ENCODE data around the gene EPC1. TPM values are rescaled to one million over a fixed set of nuclear protein-coding genes. Genes with fewer than 3 reads are reported as not detected.
A peak's percentile ranks its signal among the peaks of the same experiment; 100 is the strongest.

EPC1 gene
- total and polyA plus RNA-seq, 10 of the 15 experiments (the other 5 are each of a cell fraction or from before 2014, with no cell fraction given), result 6.8 to 59.2 (median 19.4) TPM

DNA sequence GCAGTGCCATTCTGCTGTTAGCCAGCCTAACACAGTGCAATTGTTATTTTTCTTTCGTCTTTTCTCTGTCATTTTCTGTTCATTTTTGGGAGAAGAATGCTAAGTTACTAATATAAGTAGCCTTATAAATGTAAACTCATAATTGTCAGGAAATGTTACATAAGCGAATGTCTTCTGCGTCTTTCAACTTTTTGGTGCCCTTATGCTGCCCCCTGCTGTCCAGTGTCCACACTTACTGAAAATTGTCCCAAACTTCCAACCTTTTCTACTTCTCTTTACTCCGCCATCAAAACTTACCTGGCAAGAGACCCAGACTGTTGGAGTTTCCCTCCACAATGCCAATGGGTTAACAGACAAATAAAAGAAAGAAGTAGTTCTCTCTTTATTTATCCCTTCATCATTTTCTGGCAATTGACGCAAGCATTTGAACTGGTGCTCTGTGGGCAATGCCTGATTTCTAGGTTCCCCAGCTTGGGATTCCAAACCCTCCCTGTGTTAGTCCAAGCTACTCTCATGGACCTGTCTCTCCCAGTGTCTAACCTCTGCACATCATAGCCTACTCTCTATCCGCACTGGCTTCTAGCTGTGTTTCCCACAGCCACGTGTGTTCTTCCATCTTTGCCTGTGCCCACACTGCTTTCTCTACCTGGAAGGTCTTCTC, 21.0 kb upstream of the EPC1 start:
- Histone ChIP-seq H3K27me3 (replicated peaks in 1 of 2; ENCODE audit: control insufficient read depth in 2 of 2, insufficient read depth in 2 of 2, low read length in 1 of 2) (no peaks in the 10 kb centered on the region), H3K4me2 (ENCODE audit: control insufficient read depth, insufficient read depth) (no peak overlapping the region), H3K4me1 (ENCODE audit: control insufficient read depth, insufficient read depth, low read length) (no peaks in the 10 kb centered on the region), H3K9me3 (replicated peaks; ENCODE audit: control insufficient read depth, insufficient read depth, low read length) (no peaks in the 10 kb centered on the region), H3K79me2 (ENCODE audit: control insufficient read depth, insufficient read depth, low read length) (peaks cover 8% of the 10 kb centered on the region), H2AFZ (ENCODE audit: control insufficient read depth, low read depth, low read length) (peak overlapping the region; percentile 9; the same call in 1 of the 2 replicates), H3K9ac (ENCODE audit: control insufficient read depth, insufficient read depth, low read length) (no peak overlapping the region), H4K20me1 (ENCODE audit: control insufficient read depth, insufficient read depth) (no peaks in the 10 kb centered on the region; the same call in 1 of the 2 replicates), H3K36me3 (ENCODE audit: control insufficient read depth in 2 of 2, insufficient read depth in 2 of 2, low read length in 1 of 2) (no peaks in the 10 kb centered on the region), H3K27ac (ENCODE audit: control insufficient read depth, insufficient read depth) (no peak overlapping the region), H3K4me3 (no peak overlapping the region)
- POLR2A ChIA-PET, result no interaction called here
- ATAC-seq (peak; percentile 65), FAIRE-seq (peak; percentile 84), DNase-seq (ENCODE audit: low read depth, low spot score) (no peak)
- WGBS (ENCODE audit: insufficient coverage, insufficient replicate concordance, low lambda C conversion rate, missing lambda C conversion rate), result 32% methylated on average over 7 of the region's 7 CpGs
- in situ Hi-C loops (cut with MboI) (no loop called here), intact Hi-C loops (cut with micrococcal nuclease; ENCODE audit: unreplicated experiment) (loop anchor here (1.0 to 10.0 kb wide), 3 partner anchors 112 to 503 kb away; no protein-coding TSS in a partner anchor)
- CTCF ChIA-PET, result interaction anchor here (0.7 to 5.6 kb wide), 21 partner anchors 8 to 641 kb away, joined by 3 to 82 read pairs (median 5); partner anchors contain the start of gene EPC1
- no TSS peak for BruUV-seq (replicated peaks)
- RAD21 ChIA-PET (ENCODE audit: unreplicated experiment), result interaction anchor here (0.6 to 3.6 kb wide), 10 partner anchors 8 to 571 kb away, joined by 3 to 15 read pairs (median 4); no protein-coding TSS in a partner anchor
- SMC1A ChIA-PET (ENCODE audit: uncharacterized antibody, unreplicated experiment), result interaction anchor here (0.8 to 5.5 kb wide), 7 partner anchors 8 to 176 kb away, joined by 3 to 36 read pairs (median 9); no protein-coding TSS in a partner anchor
- TF ChIP-seq ATF7 (IDR thresholded peaks at IDR 0.05; ENCODE audit: low read depth) (0 out of 2 replicates have a peak, but pooled peaks have one; percentile 10), TCF7 (IDR thresholded peaks at IDR 0.05; ENCODE audit: borderline replicate concordance) (no peak), GABPA (IDR thresholded peaks at IDR 0.05; ENCODE audit: low read depth) (no peak), LARP7 (IDR thresholded peaks at IDR 0.05) (no peak), TAF1 (IDR thresholded peaks at IDR 0.05; ENCODE audit: borderline replicate concordance, low read depth, low read length) (no peak), MXI1 (IDR thresholded peaks at IDR 0.05; ENCODE audit: low read depth, low read length) (no peak), SMARCA5 (IDR thresholded peaks at IDR 0.05) (peak; percentile 26; the same call in 1 of the 2 replicates)
- TF ChIP-seq, protein P1, sequence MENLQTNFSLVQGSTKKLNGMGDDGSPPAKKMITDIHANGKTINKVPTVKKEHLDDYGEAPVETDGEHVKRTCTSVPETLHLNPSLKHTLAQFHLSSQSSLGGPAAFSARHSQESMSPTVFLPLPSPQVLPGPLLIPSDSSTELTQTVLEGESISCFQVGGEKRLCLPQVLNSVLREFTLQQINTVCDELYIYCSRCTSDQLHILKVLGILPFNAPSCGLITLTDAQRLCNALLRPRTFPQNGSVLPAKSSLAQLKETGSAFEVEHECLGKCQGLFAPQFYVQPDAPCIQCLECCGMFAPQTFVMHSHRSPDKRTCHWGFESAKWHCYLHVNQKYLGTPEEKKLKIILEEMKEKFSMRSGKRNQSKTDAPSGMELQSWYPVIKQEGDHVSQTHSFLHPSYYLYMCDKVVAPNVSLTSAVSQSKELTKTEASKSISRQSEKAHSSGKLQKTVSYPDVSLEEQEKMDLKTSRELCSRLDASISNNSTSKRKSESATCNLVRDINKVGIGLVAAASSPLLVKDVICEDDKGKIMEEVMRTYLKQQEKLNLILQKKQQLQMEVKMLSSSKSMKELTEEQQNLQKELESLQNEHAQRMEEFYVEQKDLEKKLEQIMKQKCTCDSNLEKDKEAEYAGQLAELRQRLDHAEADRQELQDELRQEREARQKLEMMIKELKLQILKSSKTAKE (IDR thresholded peaks at IDR 0.05; ENCODE audit: low read depth, poor library complexity, severe bottlenecking), result no peak
- TF ChIP-seq, protein P2, sequence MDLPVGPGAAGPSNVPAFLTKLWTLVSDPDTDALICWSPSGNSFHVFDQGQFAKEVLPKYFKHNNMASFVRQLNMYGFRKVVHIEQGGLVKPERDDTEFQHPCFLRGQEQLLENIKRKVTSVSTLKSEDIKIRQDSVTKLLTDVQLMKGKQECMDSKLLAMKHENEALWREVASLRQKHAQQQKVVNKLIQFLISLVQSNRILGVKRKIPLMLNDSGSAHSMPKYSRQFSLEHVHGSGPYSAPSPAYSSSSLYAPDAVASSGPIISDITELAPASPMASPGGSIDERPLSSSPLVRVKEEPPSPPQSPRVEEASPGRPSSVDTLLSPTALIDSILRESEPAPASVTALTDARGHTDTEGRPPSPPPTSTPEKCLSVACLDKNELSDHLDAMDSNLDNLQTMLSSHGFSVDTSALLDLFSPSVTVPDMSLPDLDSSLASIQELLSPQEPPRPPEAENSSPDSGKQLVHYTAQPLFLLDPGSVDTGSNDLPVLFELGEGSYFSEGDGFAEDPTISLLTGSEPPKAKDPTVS (IDR thresholded peaks at IDR 0.05; ENCODE audit: low read depth, low read length), result no peak
- TF ChIP-seq, protein P3, sequence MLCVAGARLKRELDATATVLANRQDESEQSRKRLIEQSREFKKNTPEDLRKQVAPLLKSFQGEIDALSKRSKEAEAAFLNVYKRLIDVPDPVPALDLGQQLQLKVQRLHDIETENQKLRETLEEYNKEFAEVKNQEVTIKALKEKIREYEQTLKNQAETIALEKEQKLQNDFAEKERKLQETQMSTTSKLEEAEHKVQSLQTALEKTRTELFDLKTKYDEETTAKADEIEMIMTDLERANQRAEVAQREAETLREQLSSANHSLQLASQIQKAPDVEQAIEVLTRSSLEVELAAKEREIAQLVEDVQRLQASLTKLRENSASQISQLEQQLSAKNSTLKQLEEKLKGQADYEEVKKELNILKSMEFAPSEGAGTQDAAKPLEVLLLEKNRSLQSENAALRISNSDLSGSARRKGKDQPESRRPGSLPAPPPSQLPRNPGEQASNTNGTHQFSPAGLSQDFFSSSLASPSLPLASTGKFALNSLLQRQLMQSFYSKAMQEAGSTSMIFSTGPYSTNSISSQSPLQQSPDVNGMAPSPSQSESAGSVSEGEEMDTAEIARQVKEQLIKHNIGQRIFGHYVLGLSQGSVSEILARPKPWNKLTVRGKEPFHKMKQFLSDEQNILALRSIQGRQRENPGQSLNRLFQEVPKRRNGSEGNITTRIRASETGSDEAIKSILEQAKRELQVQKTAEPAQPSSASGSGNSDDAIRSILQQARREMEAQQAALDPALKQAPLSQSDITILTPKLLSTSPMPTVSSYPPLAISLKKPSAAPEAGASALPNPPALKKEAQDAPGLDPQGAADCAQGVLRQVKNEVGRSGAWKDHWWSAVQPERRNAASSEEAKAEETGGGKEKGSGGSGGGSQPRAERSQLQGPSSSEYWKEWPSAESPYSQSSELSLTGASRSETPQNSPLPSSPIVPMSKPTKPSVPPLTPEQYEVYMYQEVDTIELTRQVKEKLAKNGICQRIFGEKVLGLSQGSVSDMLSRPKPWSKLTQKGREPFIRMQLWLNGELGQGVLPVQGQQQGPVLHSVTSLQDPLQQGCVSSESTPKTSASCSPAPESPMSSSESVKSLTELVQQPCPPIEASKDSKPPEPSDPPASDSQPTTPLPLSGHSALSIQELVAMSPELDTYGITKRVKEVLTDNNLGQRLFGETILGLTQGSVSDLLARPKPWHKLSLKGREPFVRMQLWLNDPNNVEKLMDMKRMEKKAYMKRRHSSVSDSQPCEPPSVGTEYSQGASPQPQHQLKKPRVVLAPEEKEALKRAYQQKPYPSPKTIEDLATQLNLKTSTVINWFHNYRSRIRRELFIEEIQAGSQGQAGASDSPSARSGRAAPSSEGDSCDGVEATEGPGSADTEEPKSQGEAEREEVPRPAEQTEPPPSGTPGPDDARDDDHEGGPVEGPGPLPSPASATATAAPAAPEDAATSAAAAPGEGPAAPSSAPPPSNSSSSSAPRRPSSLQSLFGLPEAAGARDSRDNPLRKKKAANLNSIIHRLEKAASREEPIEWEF (IDR thresholded peaks at IDR 0.05; ENCODE audit: insufficient replicate concordance, low read depth, low read length), result no peak
- TF ChIP-seq, protein P4, sequence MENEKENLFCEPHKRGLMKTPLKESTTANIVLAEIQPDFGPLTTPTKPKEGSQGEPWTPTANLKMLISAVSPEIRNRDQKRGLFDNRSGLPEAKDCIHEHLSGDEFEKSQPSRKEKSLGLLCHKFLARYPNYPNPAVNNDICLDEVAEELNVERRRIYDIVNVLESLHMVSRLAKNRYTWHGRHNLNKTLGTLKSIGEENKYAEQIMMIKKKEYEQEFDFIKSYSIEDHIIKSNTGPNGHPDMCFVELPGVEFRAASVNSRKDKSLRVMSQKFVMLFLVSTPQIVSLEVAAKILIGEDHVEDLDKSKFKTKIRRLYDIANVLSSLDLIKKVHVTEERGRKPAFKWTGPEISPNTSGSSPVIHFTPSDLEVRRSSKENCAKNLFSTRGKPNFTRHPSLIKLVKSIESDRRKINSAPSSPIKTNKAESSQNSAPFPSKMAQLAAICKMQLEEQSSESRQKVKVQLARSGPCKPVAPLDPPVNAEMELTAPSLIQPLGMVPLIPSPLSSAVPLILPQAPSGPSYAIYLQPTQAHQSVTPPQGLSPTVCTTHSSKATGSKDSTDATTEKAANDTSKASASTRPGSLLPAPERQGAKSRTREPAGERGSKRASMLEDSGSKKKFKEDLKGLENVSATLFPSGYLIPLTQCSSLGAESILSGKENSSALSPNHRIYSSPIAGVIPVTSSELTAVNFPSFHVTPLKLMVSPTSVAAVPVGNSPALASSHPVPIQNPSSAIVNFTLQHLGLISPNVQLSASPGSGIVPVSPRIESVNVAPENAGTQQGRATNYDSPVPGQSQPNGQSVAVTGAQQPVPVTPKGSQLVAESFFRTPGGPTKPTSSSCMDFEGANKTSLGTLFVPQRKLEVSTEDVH (IDR thresholded peaks at IDR 0.05; ENCODE audit: low read depth, partially characterized antibody), result no peak

Data from GM12878 (cell line).